HepG2 (cell line): ENCODE data around the gene SCRT2. TPM values are rescaled to one million over a fixed set of nuclear protein-coding genes. Genes with fewer than 3 reads are reported as not detected.

Experiments used
- ADNP ChIP-seq: sonication (generic); formaldehyde crosslinking; IDR thresholded peaks from 2 replicates; pipeline ENCODE4 v1.4.0; 2020; ENCODE audit warnings: missing genetic modification reagents
- ARID5B ChIP-seq: IDR thresholded peaks from 2 replicates; pipeline ENCODE4 v1.4.0; 2020; ENCODE audit warnings: mild to moderate bottlenecking, missing genetic modification reagents
- ATF7 ChIP-seq, 2 experiments: fragments of 450-650 bp in 1 of 2; sonication (generic) in 1 of 2; formaldehyde crosslinking in 1 of 2; IDR thresholded peaks; 2 replicates each; pipeline versions ENCODE4 v1.4.0 to v1.6.1; 2016 to 2020; ENCODE audit warnings: antibody characterized with exemption in 1 of 2, mild to moderate bottlenecking in 1 of 2, missing genetic modification reagents in 1 of 2
- CENPBD1 ChIP-seq: sonication (generic); formaldehyde crosslinking; IDR thresholded peaks from 2 replicates; pipeline ENCODE4 v1.8.0; 2022; ENCODE audit warnings: missing genetic modification reagents, low read depth, mild to moderate bottlenecking, borderline replicate concordance
- HDAC2 ChIP-seq: sonication (generic); formaldehyde crosslinking; IDR thresholded peaks from 2 replicates; pipeline ENCODE4 v1.4.0; 2020; ENCODE audit warnings: missing genetic modification reagents
- JUND ChIP-seq: sonication (generic); formaldehyde crosslinking; IDR thresholded peaks from 2 replicates; pipeline ENCODE4 v1.8.0; 2022; ENCODE audit warnings: mild to moderate bottlenecking, missing genetic modification reagents
- KLF16 ChIP-seq, 2 experiments: sonication (generic) in 1 of 2; formaldehyde crosslinking in 1 of 2; IDR thresholded peaks; 2 replicates each; pipeline versions ENCODE4 v1.6.1 to v1.8.0; 2016 to 2023; ENCODE audit warnings: missing genetic modification reagents in 2 of 2, missing compliant biosample characterization in 1 of 2
- RAD21 ChIP-seq: fragments of 450-650 bp; formaldehyde crosslinking; IDR thresholded peaks from 2 replicates; pipeline ENCODE4 v1.5.0; 2020; ENCODE audit warnings: mild to moderate bottlenecking
- RBM39 ChIP-seq: fragments of 200-400 bp; formaldehyde crosslinking; IDR thresholded peaks from one replicate; pipeline ENCODE4 v1.6.1; 2018; ENCODE audit warnings: antibody characterized with exemption, mild to moderate bottlenecking, low read depth, low read length; ENCODE audit not compliant: poor library complexity, severe bottlenecking
- TERF1 ChIP-seq: sonication (generic); formaldehyde crosslinking; IDR thresholded peaks from 2 replicates; pipeline ENCODE4 v1.8.0; 2022; ENCODE audit warnings: mild to moderate bottlenecking, missing genetic modification reagents, moderate library complexity
- TRAFD1 ChIP-seq: sonication (generic); formaldehyde crosslinking; IDR thresholded peaks from 2 replicates; pipeline ENCODE4 v1.5.1; 2020; ENCODE audit warnings: missing genetic modification reagents, mild to moderate bottlenecking, borderline replicate concordance
- ZBTB38 ChIP-seq: sonication (generic); formaldehyde crosslinking; IDR thresholded peaks from 2 replicates; pipeline ENCODE4 v1.5.1; 2020; ENCODE audit warnings: mild to moderate bottlenecking, missing genetic modification reagents
- ZBTB8A ChIP-seq: sonication (generic); formaldehyde crosslinking; IDR thresholded peaks from 2 replicates; pipeline ENCODE4 v1.4.0; 2020; ENCODE audit warnings: mild to moderate bottlenecking, low read depth, missing genetic modification reagents, borderline replicate concordance
- ZFX ChIP-seq: sonication (generic); formaldehyde crosslinking; IDR thresholded peaks from 2 replicates; pipeline ENCODE4 v1.4.0; 2020; ENCODE audit warnings: mild to moderate bottlenecking, low read depth, missing genetic modification reagents, moderate library complexity
- ZNF207 ChIP-seq: fragments of 450-650 bp; IDR thresholded peaks from 2 replicates; pipeline ENCODE4 v1.6.1; 2016; ENCODE audit warnings: antibody characterized with exemption, borderline replicate concordance
- ZNF292 ChIP-seq: sonication (generic); formaldehyde crosslinking; IDR thresholded peaks from 2 replicates; pipeline ENCODE4 v1.8.1; 2022; ENCODE audit warnings: mild to moderate bottlenecking, low read depth, missing genetic modification reagents, borderline replicate concordance
- ZNF333 ChIP-seq: sonication (generic); formaldehyde crosslinking; IDR thresholded peaks from 2 replicates; pipeline ENCODE4 v1.4.0; 2020; ENCODE audit warnings: mild to moderate bottlenecking, missing genetic modification reagents, borderline replicate concordance
- ZNF446 ChIP-seq: sonication (generic); formaldehyde crosslinking; IDR thresholded peaks from 2 replicates; pipeline ENCODE4 v1.5.0; 2020; ENCODE audit warnings: mild to moderate bottlenecking, missing genetic modification reagents
- ZNF605 ChIP-seq: sonication (generic); formaldehyde crosslinking; IDR thresholded peaks from 2 replicates; pipeline ENCODE4 v1.8.0; 2022; ENCODE audit warnings: mild to moderate bottlenecking, missing genetic modification reagents
- ZNF616 ChIP-seq: sonication (generic); formaldehyde crosslinking; IDR thresholded peaks from 2 replicates; pipeline ENCODE4 v1.5.0; 2020; ENCODE audit warnings: low read depth, mild to moderate bottlenecking, missing genetic modification reagents
- ZNF720 ChIP-seq: sonication (generic); formaldehyde crosslinking; IDR thresholded peaks from 2 replicates; pipeline ENCODE4 v1.4.0; 2020; ENCODE audit warnings: missing genetic modification reagents
- polyA plus RNA-seq, 8 experiments: library from polyadenylated mRNA; depleted of rRNA in 3 of 8; stranded (reverse) in 7 of 8; unstranded in 1 of 8; fragments of >200 nt; fragmentation: Illumina TruSeq in 4 of 8; extraction: Trizol in 4 of 8; gene quantifications; 2 replicates each; pipeline versions ENCODE4 v1.2.1 to v1.2.3, GENCODE V29; 2011 to 2016; ENCODE audit warnings: low read depth in 4 of 8, missing spikeins in 1 of 8, mixed read lengths in 1 of 8; ENCODE audit not compliant: insufficient read depth in 1 of 8
- total RNA-seq, 5 experiments: library from RNA; depleted of rRNA; stranded (reverse); fragments of >200 nt; fragmentation: Illumina TruSeq; extraction: Trizol; gene quantifications; 2 replicates each; pipeline ENCODE4 v1.2.3, GENCODE V29; 2016; ENCODE audit warnings: low read depth in 1 of 5

Gene SCRT2
- total and polyA plus RNA-seq, 2 of the 13 experiments (the other 11 are each of a cell fraction or from before 2014, with no cell fraction given) = not detected

GRCh38 chr20:667351-668034, 8.1 kb downstream of the SCRT2 start (continued):
- no peak for TF ChIP-seq KLF16 (CRISPR knock-in tag; IDR thresholded peaks at IDR 0.05)
- no peak for TF ChIP-seq ZNF616 (CRISPR knock-in tag)
- no peak for TF ChIP-seq ZNF292
- no peak for TF ChIP-seq ZNF333
- no peak for TF ChIP-seq ADNP (CRISPR knock-in tag)
- no peak for TF ChIP-seq TRAFD1 (CRISPR knock-in tag)
- TF ChIP-seq ZNF720 (CRISPR knock-in tag) = no peak
- TF ChIP-seq ZNF207 = no peak
- TF ChIP-seq ZNF446 = no peak
- TF ChIP-seq JUND (CRISPR knock-in tag) = no peak
- peak; percentile 79 for TF ChIP-seq RAD21 (CRISPR knock-in tag)
- TF ChIP-seq ZNF605 (CRISPR knock-in tag) = 0 out of 2 replicates have a peak, but pooled peaks have one; percentile 24
- TF ChIP-seq TERF1 (CRISPR knock-in tag) = no peak
- TF ChIP-seq RBM39 = no peak
- TF ChIP-seq HDAC2 (CRISPR knock-in tag) = 0 out of 2 replicates have a peak, but pooled peaks have one; percentile 13
- TF ChIP-seq ATF7 (IDR thresholded peaks at IDR 0.05) = no peak
- TF ChIP-seq ATF7 (CRISPR knock-in tag; IDR thresholded peaks at IDR 0.05) = no peak
- TF ChIP-seq CENPBD1 = no peak
- TF ChIP-seq ZBTB38 (CRISPR knock-in tag) = no peak
- peak; percentile 16; the same call in 1 of the 2 replicates for TF ChIP-seq ARID5B (CRISPR knock-in tag)
- TF ChIP-seq ZBTB8A (CRISPR knock-in tag) = no peak
- TF ChIP-seq ZFX (CRISPR knock-in tag) = no peak
